ENCODE results near the gene SLC24A3.
"Not testable (repeated sequence)": the region's sequence is repeated elsewhere in the genome, so short reads cannot be mapped to it uniquely, and the experiment has no call there.

The SLC24A3 gene

GRCh38 chr20:19631410-19631809, 419.0 kb downstream of the SLC24A3 start:
- DNase-seq (ENCODE audit: low read depth): no peak

GRCh38 chr20:19633985-19634384, 421.5 kb downstream of the SLC24A3 start:
- DNase-seq (ENCODE audit: low read depth): no peak

- DNase-seq (ENCODE audit: low read depth): not testable (repeated sequence)
Observed at GRCh38 chr20:19639471-19640045, 427.1 kb downstream of the SLC24A3 start.

GRCh38 chr20:19642860-19643259, 430.4 kb downstream of the SLC24A3 start:
- no peak for DNase-seq (ENCODE audit: low read depth)

- DNase-seq (ENCODE audit: low read depth): no peak
Observed at GRCh38 chr20:19644085-19644484, 431.6 kb downstream of the SLC24A3 start.

- no peak for DNase-seq (ENCODE audit: low read depth)
Observed at GRCh38 chr20:19646963-19647362, 434.5 kb downstream of the SLC24A3 start.

- no peak for DNase-seq (ENCODE audit: low read depth)
Observed at GRCh38 chr20:19648024-19648423, 435.6 kb downstream of the SLC24A3 start.

- DNase-seq (ENCODE audit: low read depth): no peak
Observed at GRCh38 chr20:19649041-19649440, 436.6 kb downstream of the SLC24A3 start.

- no peak for DNase-seq (ENCODE audit: low read depth)
Observed at GRCh38 chr20:19652591-19653026, 440.2 kb downstream of the SLC24A3 start.

- no peak for DNase-seq (ENCODE audit: low read depth)
Observed at GRCh38 chr20:19653327-19653726, 440.9 kb downstream of the SLC24A3 start.

- no peak for DNase-seq (ENCODE audit: low read depth)
Observed at GRCh38 chr20:19654921-19655320, 442.5 kb downstream of the SLC24A3 start.

- no peak for DNase-seq (ENCODE audit: low read depth)
Observed at GRCh38 chr20:19658137-19658536, 445.7 kb downstream of the SLC24A3 start.

GRCh38 chr20:19659448-19659847, 447.0 kb downstream of the SLC24A3 start:
- DNase-seq (ENCODE audit: low read depth): no peak

- no peak for DNase-seq (ENCODE audit: low read depth)
Observed at GRCh38 chr20:19660808-19661378, 448.5 kb downstream of the SLC24A3 start.

GRCh38 chr20:19661717-19662636, 449.5 kb downstream of the SLC24A3 start:
- peak; percentile 5 for DNase-seq (ENCODE audit: low read depth)

- DNase-seq (ENCODE audit: low read depth): no peak
Observed at GRCh38 chr20:19662637-19662995, 450.2 kb downstream of the SLC24A3 start.

GRCh38 chr20:19668418-19668817, 456.0 kb downstream of the SLC24A3 start:
- DNase-seq (ENCODE audit: low read depth): no peak

- DNase-seq (ENCODE audit: low read depth): no peak
Observed at GRCh38 chr20:19670829-19671228, 458.4 kb downstream of the SLC24A3 start.

GRCh38 chr20:19671374-19671773, 458.9 kb downstream of the SLC24A3 start:
- no peak for DNase-seq (ENCODE audit: low read depth)

- DNase-seq (ENCODE audit: low read depth): no peak
Observed at GRCh38 chr20:19672498-19672897, 460.1 kb downstream of the SLC24A3 start.

- DNase-seq (ENCODE audit: low read depth): no peak
Observed at GRCh38 chr20:19673575-19673974, 461.1 kb downstream of the SLC24A3 start.

GRCh38 chr20:19676202-19676601, 463.8 kb downstream of the SLC24A3 start:
- DNase-seq (ENCODE audit: low read depth): no peak

GRCh38 chr20:19677336-19677735, 464.9 kb downstream of the SLC24A3 start:
- DNase-seq (ENCODE audit: low read depth): no peak
